SJSA1 (cell line): ENCODE measurements around the gene FZD10. TPM values are rescaled to one million over a fixed set of nuclear protein-coding genes. Genes with fewer than 3 reads are reported as not detected.

ENCODE experiments used
- DNase-seq, 2 experiments: peaks; one replicate each; pipeline ENCODE4 v3.0.0-alpha.2; 2015 to 2020; ENCODE audit warnings: low spot score in 2 of 2, low read depth in 1 of 2
- H3K27ac ChIP-seq: fragments of 250-450 bp; sonication (Bioruptor Pico); 2 replicates; pipeline ENCODE4 v1.5.1; 2020; ENCODE audit warnings: mild to moderate bottlenecking, moderate library complexity
- H3K27me3 ChIP-seq: fragments of 250-450 bp; sonication (Bioruptor Pico); replicated peaks from 2 replicates; pipeline ENCODE4 v1.5.1; 2020; ENCODE audit warnings: mild to moderate bottlenecking, moderate library complexity
- H3K36me3 ChIP-seq: fragments of 250-450 bp; sonication (Bioruptor Pico); 2 replicates; pipeline ENCODE4 v1.5.1; 2020; ENCODE audit warnings: mild to moderate bottlenecking
- H3K4me1 ChIP-seq: fragments of 250-450 bp; sonication (Bioruptor Pico); replicated peaks from 2 replicates; pipeline ENCODE4 v1.6.1; 2021; ENCODE audit warnings: mild to moderate bottlenecking
- H3K4me3 ChIP-seq: fragments of 250-450 bp; sonication (Bioruptor Pico); 2 replicates; pipeline ENCODE4 v1.5.1; 2020; ENCODE audit warnings: mild to moderate bottlenecking
- H3K9me3 ChIP-seq: fragments of 250-450 bp; sonication (Bioruptor Pico); replicated peaks from 2 replicates; pipeline ENCODE4 v1.5.1; 2020; ENCODE audit warnings: mild to moderate bottlenecking
- total RNA-seq: library from RNA; depleted of rRNA; stranded (reverse); fragments of >200 nt; shearing (Covaris generic); gene quantifications from 2 replicates; pipeline ENCODE4 v1.2.3, GENCODE V29; 2014

Gene FZD10
- total RNA-seq, 1 experiment from 2014 or later, result not detected

DNA sequence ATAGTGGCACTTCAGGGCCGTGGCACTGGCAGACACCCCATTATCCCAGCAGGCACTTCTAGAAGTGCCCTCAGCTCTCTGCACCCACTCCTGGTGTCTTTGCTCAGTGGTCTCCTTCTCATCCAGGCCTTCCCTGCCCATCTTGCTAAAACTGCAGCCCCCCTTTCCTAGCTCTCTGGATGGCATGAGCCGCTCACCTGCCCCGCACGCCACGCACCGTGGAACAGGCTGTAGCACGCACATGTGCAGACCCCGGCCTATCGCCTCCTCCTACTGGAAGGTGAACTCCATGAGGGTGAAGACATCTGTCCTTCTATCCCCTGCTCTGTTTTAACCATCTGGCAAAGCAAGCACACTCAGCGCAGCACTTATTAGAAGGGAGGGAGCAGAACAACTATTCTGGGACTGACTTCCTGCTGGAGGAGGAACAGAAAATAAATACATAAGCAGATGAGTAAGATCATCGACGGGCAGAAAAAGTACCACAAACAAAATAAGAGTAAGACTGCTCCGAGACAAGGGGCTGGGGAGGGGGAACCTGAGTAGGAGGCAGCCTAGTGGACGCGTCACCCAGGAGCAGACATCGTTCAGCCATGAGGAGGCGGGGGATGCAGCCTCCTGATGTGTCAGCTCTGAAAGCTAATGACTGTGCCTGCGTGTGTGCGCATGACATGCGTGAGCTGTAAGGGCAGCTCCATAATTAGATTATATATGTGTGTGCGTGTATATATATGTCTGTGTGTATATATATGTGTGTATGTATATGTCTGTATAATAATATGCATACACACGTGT is 7.8 kb upstream of the FZD10 start:
- Histone ChIP-seq H3K36me3 (no peaks in the 10 kb centered on the region), H3K4me1 (no peaks in the 10 kb centered on the region), H3K27ac (no peak overlapping the region), H3K27me3 (no peaks in the 10 kb centered on the region), H3K4me3 (no peak overlapping the region), H3K9me3 (no peaks in the 10 kb centered on the region)
- DNase-seq, result no peak

GRCh38 chr12:130155416-130156073 is 6.7 kb upstream of the FZD10 start:
- Histone ChIP-seq H3K36me3 (no peaks in the 10 kb centered on the region), H3K9me3 (no peaks in the 10 kb centered on the region), H3K4me3 (no peak overlapping the region), H3K4me1 (no peaks in the 10 kb centered on the region), H3K27ac (no peak overlapping the region), H3K27me3 (no peaks in the 10 kb centered on the region)
- DNase-seq, result no peak

GRCh38 chr12:130156652-130157275 is 5.5 kb upstream of the FZD10 start:
- no peak overlapping the region for H3K27ac ChIP-seq
- H3K27me3 ChIP-seq, result no peaks in the 10 kb centered on the region
- H3K36me3 ChIP-seq, result no peaks in the 10 kb centered on the region
- DNase-seq, result no peak
- peaks cover 2% of the 10 kb centered on the region; the same call in 1 of the 2 replicates for H3K9me3 ChIP-seq
- H3K4me1 ChIP-seq, result no peaks in the 10 kb centered on the region
- H3K4me3 ChIP-seq, result no peak overlapping the region

DNA sequence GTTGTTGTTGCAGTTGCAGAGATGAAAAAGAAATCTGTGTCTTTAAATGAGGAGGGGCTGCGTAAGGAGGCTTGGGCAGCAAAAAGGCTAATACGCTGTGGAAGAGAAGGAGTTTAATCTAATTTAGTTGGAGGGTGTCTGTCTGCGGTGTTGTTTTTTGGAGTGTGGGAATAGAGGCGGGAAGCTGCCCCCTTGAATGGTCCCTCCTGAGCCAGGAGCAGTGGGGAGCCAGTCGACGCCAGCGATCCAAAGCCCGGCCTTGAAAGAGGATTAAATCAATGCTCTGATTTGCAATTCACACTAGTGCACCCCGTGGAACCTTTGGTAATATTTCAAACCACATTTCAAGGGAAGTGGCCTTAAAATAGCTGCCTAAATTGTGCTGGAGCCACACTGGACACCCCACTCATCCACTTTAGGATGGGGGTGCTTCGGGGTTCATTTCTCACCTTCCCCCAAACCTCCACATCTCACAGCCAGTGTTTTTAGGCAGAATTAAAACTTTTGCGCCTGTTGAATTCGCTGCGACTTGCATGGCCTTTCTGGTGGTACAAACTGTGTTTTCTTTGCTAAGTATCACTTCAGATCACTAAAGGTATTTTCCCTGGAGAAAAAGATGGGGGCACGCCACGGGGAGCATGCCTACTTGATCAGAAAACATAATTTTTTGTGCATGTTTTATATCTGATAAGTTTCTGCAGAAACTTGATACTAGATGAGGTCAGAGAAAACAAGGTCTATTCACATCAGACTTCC is 4.1 kb upstream of the FZD10 start:
- no peak for DNase-seq
- Histone ChIP-seq H3K4me1 (no peaks in the 10 kb centered on the region), H3K4me3 (no peak overlapping the region), H3K27me3 (no peaks in the 10 kb centered on the region), H3K9me3 (peaks cover 10% of the 10 kb centered on the region), H3K27ac (no peak overlapping the region), H3K36me3 (no peaks in the 10 kb centered on the region)

GRCh38 chr12:130158754-130159059 is 3.6 kb upstream of the FZD10 start:
- H3K36me3 ChIP-seq, result no peaks in the 10 kb centered on the region
- H3K4me1 ChIP-seq, result no peaks in the 10 kb centered on the region
- H3K27me3 ChIP-seq, result no peaks in the 10 kb centered on the region
- no peak for DNase-seq
- H3K4me3 ChIP-seq, result no peak overlapping the region
- peaks cover 11% of the 10 kb centered on the region for H3K9me3 ChIP-seq
- no peak overlapping the region for H3K27ac ChIP-seq

- no peak for DNase-seq
- Histone ChIP-seq H3K9me3 (peaks cover 11% of the 10 kb centered on the region), H3K27ac (no peak overlapping the region), H3K4me1 (no peaks in the 10 kb centered on the region), H3K27me3 (no peaks in the 10 kb centered on the region), H3K36me3 (no peaks in the 10 kb centered on the region), H3K4me3 (no peak overlapping the region)
These were observed 2.0 kb upstream of the FZD10 start for GRCh38 chr12:130160306-130160705.

DNA sequence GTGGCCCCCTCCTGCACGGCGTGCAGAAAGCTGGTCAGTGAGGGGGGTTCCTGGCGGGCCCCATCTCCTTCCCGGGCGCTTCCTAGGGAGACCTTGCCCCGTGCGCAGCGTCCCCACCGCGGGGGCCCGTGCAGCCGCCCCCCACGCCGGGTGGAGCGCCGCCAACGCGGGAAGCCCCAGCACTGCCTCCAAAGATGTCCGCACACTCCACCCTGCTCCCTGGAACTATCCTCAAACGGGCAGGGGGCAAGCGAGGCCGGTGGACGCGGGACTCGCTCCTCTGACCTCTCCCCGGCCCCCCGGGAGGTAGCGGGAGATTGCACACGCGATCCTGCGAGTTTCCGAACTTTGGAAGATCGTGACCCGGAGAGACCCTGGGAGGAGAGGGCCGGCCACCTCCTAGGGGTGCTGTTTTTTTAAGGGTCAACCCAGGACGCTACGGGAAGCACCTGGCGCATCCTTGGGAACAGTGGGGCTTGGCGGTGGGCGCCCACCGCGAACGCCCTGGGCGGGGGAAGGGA is 1.5 kb upstream of the FZD10 start:
- Histone ChIP-seq H3K4me3 (no peak overlapping the region), H3K4me1 (no peaks in the 10 kb centered on the region)
- no peak for DNase-seq

GRCh38 chr12:130161261-130162243 is 712 bp upstream of the FZD10 start:
- Histone ChIP-seq H3K4me1 (no peaks in the 10 kb centered on the region), H3K36me3 (no peaks in the 10 kb centered on the region), H3K27ac (no peak overlapping the region), H3K9me3 (peaks cover 11% of the 10 kb centered on the region), H3K4me3 (no peak overlapping the region), H3K27me3 (no peaks in the 10 kb centered on the region)
- no peak for DNase-seq

More for the DNA sequence above, 1.5 kb upstream of the FZD10 start:
- Histone ChIP-seq H3K9me3 (peaks cover 11% of the 10 kb centered on the region), H3K27me3 (no peaks in the 10 kb centered on the region), H3K27ac (no peak overlapping the region), H3K36me3 (no peaks in the 10 kb centered on the region)

DNA sequence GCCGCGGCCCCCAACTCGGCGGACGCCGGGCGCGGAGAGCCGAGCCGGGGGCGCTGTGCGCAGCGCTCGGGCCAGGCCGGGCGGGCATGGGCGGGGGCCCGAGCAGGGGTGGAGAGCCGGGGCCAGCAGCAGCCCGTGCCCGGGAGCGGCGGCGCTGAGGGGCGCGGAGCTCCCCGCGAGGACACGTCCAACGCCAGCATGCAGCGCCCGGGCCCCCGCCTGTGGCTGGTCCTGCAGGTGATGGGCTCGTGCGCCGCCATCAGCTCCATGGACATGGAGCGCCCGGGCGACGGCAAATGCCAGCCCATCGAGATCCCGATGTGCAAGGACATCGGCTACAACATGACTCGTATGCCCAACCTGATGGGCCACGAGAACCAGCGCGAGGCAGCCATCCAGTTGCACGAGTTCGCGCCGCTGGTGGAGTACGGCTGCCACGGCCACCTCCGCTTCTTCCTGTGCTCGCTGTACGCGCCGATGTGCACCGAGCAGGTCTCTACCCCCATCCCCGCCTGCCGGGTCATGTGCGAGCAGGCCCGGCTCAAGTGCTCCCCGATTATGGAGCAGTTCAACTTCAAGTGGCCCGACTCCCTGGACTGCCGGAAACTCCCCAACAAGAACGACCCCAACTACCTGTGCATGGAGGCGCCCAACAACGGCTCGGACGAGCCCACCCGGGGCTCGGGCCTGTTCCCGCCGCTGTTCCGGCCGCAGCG is 639 bp downstream of the FZD10 start:
- no peaks in the 10 kb centered on the region for H3K27me3 ChIP-seq
- no peaks in the 10 kb centered on the region for H3K4me1 ChIP-seq
- H3K36me3 ChIP-seq, result no peaks in the 10 kb centered on the region
- no peak overlapping the region for H3K4me3 ChIP-seq
- H3K9me3 ChIP-seq, result peaks cover 11% of the 10 kb centered on the region
- DNase-seq, result no peak
- no peak overlapping the region for H3K27ac ChIP-seq

DNA sequence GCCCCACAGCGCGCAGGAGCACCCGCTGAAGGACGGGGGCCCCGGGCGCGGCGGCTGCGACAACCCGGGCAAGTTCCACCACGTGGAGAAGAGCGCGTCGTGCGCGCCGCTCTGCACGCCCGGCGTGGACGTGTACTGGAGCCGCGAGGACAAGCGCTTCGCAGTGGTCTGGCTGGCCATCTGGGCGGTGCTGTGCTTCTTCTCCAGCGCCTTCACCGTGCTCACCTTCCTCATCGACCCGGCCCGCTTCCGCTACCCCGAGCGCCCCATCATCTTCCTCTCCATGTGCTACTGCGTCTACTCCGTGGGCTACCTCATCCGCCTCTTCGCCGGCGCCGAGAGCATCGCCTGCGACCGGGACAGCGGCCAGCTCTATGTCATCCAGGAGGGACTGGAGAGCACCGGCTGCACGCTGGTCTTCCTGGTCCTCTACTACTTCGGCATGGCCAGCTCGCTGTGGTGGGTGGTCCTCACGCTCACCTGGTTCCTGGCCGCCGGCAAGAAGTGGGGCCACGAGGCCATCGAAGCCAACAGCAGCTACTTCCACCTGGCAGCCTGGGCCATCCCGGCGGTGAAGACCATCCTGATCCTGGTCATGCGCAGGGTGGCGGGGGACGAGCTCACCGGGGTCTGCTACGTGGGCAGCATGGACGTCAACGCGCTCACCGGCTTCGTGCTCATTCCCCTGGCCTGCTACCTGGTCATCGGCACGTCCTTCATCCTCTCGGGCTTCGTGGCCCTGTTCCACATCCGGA is 1.4 kb downstream of the FZD10 start:
- H3K4me3 ChIP-seq, result no peak overlapping the region
- no peaks in the 10 kb centered on the region for H3K4me1 ChIP-seq
- no peaks in the 10 kb centered on the region for H3K27me3 ChIP-seq
- H3K27ac ChIP-seq, result no peak overlapping the region
- no peaks in the 10 kb centered on the region for H3K36me3 ChIP-seq
- no peak for DNase-seq
- H3K9me3 ChIP-seq, result peaks cover 11% of the 10 kb centered on the region

DNA sequence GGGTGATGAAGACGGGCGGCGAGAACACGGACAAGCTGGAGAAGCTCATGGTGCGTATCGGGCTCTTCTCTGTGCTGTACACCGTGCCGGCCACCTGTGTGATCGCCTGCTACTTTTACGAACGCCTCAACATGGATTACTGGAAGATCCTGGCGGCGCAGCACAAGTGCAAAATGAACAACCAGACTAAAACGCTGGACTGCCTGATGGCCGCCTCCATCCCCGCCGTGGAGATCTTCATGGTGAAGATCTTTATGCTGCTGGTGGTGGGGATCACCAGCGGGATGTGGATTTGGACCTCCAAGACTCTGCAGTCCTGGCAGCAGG is 1.9 kb downstream of the FZD10 start:
- Histone ChIP-seq H3K9me3 (peaks cover 11% of the 10 kb centered on the region), H3K27me3 (no peaks in the 10 kb centered on the region), H3K27ac (no peak overlapping the region), H3K4me1 (no peaks in the 10 kb centered on the region), H3K36me3 (no peaks in the 10 kb centered on the region), H3K4me3 (no peak overlapping the region)
- no peak for DNase-seq

DNA sequence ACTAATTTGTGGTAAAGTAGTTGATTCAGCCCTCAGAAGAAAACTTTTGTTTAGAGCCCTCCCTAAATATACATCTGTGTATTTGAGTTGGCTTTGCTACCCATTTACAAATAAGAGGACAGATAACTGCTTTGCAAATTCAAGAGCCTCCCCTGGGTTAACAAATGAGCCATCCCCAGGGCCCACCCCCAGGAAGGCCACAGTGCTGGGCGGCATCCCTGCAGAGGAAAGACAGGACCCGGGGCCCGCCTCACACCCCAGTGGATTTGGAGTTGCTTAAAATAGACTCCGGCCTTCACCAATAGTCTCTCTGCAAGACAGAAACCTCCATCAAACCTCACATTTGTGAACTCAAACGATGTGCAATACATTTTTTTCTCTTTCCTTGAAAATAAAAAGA is 2.7 kb downstream of the FZD10 start:
- Histone ChIP-seq H3K9me3 (peaks cover 11% of the 10 kb centered on the region), H3K27ac (no peak overlapping the region)
- no peak for DNase-seq

More for the DNA sequence above, 2.7 kb downstream of the FZD10 start:
- Histone ChIP-seq H3K4me1 (no peaks in the 10 kb centered on the region), H3K27me3 (no peaks in the 10 kb centered on the region), H3K4me3 (no peak overlapping the region), H3K36me3 (no peaks in the 10 kb centered on the region)
